Sigmoid colon (tissue), 4 donors: ENCODE data around the gene MYO6.

Experiments
- EP300 ChIP-seq, 4 donors: sonication (generic); formaldehyde crosslinking; IDR thresholded peaks; one replicate each; pipeline ENCODE4 v1.6.1; 2017; ENCODE audit warnings: antibody characterized with exemption in 4 of 4
- POLR2A ChIP-seq, 2 donors: fragments of 450-650 bp; IDR thresholded peaks; one replicate each; pipeline ENCODE4 v1.6.1; 2016; ENCODE audit warnings: antibody characterized with exemption in 2 of 2, mild to moderate bottlenecking in 2 of 2, moderate library complexity in 2 of 2
- POLR2AphosphoS5 ChIP-seq, 4 donors: sonication (generic); formaldehyde crosslinking; IDR thresholded peaks; one replicate each; pipeline ENCODE4 v1.6.1; 2017; ENCODE audit warnings: antibody characterized with exemption in 4 of 4
- TF ChIP-seq, protein P1 (sequence below), 4 experiments: fragments of 450-650 bp in 3 of 4; fragments of 200-600 bp in 1 of 4; IDR thresholded peaks; one replicate each; pipeline ENCODE4 v1.5.1; 2016 to 2019; ENCODE audit warnings: antibody characterized with exemption in 4 of 4, mild to moderate bottlenecking in 3 of 4, moderate library complexity in 2 of 4

- TF ChIP-seq, protein P1, sequence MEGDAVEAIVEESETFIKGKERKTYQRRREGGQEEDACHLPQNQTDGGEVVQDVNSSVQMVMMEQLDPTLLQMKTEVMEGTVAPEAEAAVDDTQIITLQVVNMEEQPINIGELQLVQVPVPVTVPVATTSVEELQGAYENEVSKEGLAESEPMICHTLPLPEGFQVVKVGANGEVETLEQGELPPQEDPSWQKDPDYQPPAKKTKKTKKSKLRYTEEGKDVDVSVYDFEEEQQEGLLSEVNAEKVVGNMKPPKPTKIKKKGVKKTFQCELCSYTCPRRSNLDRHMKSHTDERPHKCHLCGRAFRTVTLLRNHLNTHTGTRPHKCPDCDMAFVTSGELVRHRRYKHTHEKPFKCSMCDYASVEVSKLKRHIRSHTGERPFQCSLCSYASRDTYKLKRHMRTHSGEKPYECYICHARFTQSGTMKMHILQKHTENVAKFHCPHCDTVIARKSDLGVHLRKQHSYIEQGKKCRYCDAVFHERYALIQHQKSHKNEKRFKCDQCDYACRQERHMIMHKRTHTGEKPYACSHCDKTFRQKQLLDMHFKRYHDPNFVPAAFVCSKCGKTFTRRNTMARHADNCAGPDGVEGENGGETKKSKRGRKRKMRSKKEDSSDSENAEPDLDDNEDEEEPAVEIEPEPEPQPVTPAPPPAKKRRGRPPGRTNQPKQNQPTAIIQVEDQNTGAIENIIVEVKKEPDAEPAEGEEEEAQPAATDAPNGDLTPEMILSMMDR (IDR thresholded peaks at IDR 0.05), result no peak
- TF ChIP-seq POLR2AphosphoS5 (IDR thresholded peaks at IDR 0.05) (no peak), EP300 (IDR thresholded peaks at IDR 0.05) (no peak), POLR2A (IDR thresholded peaks at IDR 0.05) (no peak)
Observed at GRCh38 chr6:75794954-75795739, 46.1 kb downstream of the MYO6 start.
